ENCODE measurements around the gene BTBD16.

The BTBD16 gene

GRCh38 chr10:122379041-122379440, 107.9 kb downstream of the BTBD16 start:
- H3K9ac ChIP-seq, result no peak overlapping the region
- H3K4me2 ChIP-seq, result no peak overlapping the region
- H3K27me3 ChIP-seq, result peaks cover 0 to 21% (median 5%) of the 10 kb centered on the region in 11 experiments; a peak in 8 of 22 replicates
- H3K9me3 ChIP-seq (replicated peaks in 1 of 11), result peaks cover 0 to 20% (median 5%) of the 10 kb centered on the region in 11 experiments; a peak in 6 of 22 replicates
- H3K4me1 ChIP-seq, result peaks cover 5 to 16% (median 11%) of the 10 kb centered on the region in 10 experiments; a peak in 18 of 20 replicates
- no peak for TF ChIP-seq Cebpa-rat (IDR thresholded peaks at IDR 0.05)
- H3K27ac ChIP-seq, result no peak overlapping the region
- H3K36me3 ChIP-seq, result peaks cover 0 to 9% (median 0%) of the 10 kb centered on the region in 11 experiments; a peak in 3 of 22 replicates
- H3K4me3 ChIP-seq, result no peak overlapping the region
- H4K20me1 ChIP-seq, result peaks cover 0 to 66% (median 3%) of the 10 kb centered on the region in 11 experiments; a peak in 5 of 22 replicates

- no peak for TF ChIP-seq Cebpa-rat (IDR thresholded peaks at IDR 0.05)
- Histone ChIP-seq H3K36me3 (peaks cover 0 to 9% (median 0%) of the 10 kb centered on the region in 11 experiments; a peak in 3 of 22 replicates), H3K27me3 (peaks cover 0 to 21% (median 5%) of the 10 kb centered on the region in 11 experiments; a peak in 7 of 22 replicates), H3K4me2 (no peak overlapping the region), H3K4me1 (peaks cover 5 to 16% (median 10%) of the 10 kb centered on the region in 10 experiments; a peak in 18 of 20 replicates), H3K9ac (no peak overlapping the region), H4K20me1 (peaks cover 0 to 70% (median 3%) of the 10 kb centered on the region in 11 experiments; a peak in 5 of 22 replicates), H3K27ac (no peak overlapping the region), H3K4me3 (no peak overlapping the region), H3K9me3 (replicated peaks in 1 of 11) (peaks cover 0 to 20% (median 5%) of the 10 kb centered on the region in 11 experiments; a peak in 6 of 22 replicates)
Observed at GRCh38 chr10:122379537-122379936, 108.4 kb downstream of the BTBD16 start.

- Histone ChIP-seq H3K9ac (no peak overlapping the region), H4K20me1 (peaks cover 0 to 80% (median 3%) of the 10 kb centered on the region in 11 experiments; a peak in 5 of 22 replicates), H3K27ac (no peak overlapping the region), H3K4me2 (no peak overlapping the region), H3K9me3 (replicated peaks in 1 of 11) (peaks cover 0 to 20% (median 5%) of the 10 kb centered on the region in 11 experiments; a peak in 6 of 22 replicates), H3K4me3 (no peak overlapping the region), H3K36me3 (peaks cover 0 to 9% (median 0%) of the 10 kb centered on the region in 11 experiments; a peak in 3 of 22 replicates), H3K4me1 (peaks cover 3 to 10% (median 4%) of the 10 kb centered on the region in 10 experiments; a peak in 17 of 20 replicates), H3K27me3 (peaks cover 0 to 19% (median 5%) of the 10 kb centered on the region in 11 experiments; a peak in 7 of 22 replicates)
- TF ChIP-seq Cebpa-rat (IDR thresholded peaks at IDR 0.05), result no peak
Observed at GRCh38 chr10:122380703-122381102, 109.6 kb downstream of the BTBD16 start.

GRCh38 chr10:122381680-122382079, 110.6 kb downstream of the BTBD16 start:
- no peak overlapping the region for H3K27ac ChIP-seq
- TF ChIP-seq Cebpa-rat (IDR thresholded peaks at IDR 0.05), result no peak
- no peak overlapping the region for H3K4me2 ChIP-seq
- no peaks in the 10 kb centered on the region for H3K4me1 ChIP-seq
- no peak overlapping the region for H3K9ac ChIP-seq
- peaks cover 0 to 9% (median 0%) of the 10 kb centered on the region in 11 experiments; a peak in 3 of 22 replicates for H3K36me3 ChIP-seq
- H3K4me3 ChIP-seq, result no peak overlapping the region
- peaks cover 0 to 80% (median 0%) of the 10 kb centered on the region in 11 experiments; a peak in 4 of 22 replicates for H4K20me1 ChIP-seq
- peaks cover 0 to 12% (median 2%) of the 10 kb centered on the region in 11 experiments; a peak in 7 of 22 replicates for H3K27me3 ChIP-seq
- peaks cover 0 to 20% (median 5%) of the 10 kb centered on the region in 11 experiments; a peak in 6 of 22 replicates for H3K9me3 ChIP-seq (replicated peaks in 1 of 11)

GRCh38 chr10:122386514-122386913, 115.4 kb downstream of the BTBD16 start:
- no peak for TF ChIP-seq Cebpa-rat (IDR thresholded peaks at IDR 0.05)
- no peaks in the 10 kb centered on the region for H3K27me3 ChIP-seq
- H3K9ac ChIP-seq, result no peak overlapping the region
- no peak overlapping the region for H3K27ac ChIP-seq
- peaks cover 0 to 10% (median 3%) of the 10 kb centered on the region in 10 experiments; a peak in 7 of 20 replicates for H3K4me1 ChIP-seq
- peaks cover 0 to 59% (median 0%) of the 10 kb centered on the region in 11 experiments; a peak in 6 of 22 replicates for H4K20me1 ChIP-seq
- H3K4me2 ChIP-seq, result no peak overlapping the region
- no peak overlapping the region for H3K4me3 ChIP-seq
- H3K36me3 ChIP-seq, result no peaks in the 10 kb centered on the region
- H3K9me3 ChIP-seq (replicated peaks in 1 of 11), result peaks cover 0 to 5% (median 0%) of the 10 kb centered on the region in 11 experiments; a peak in 3 of 22 replicates

GRCh38 chr10:122387572-122387971, 116.5 kb downstream of the BTBD16 start:
- no peak for TF ChIP-seq Cebpa-rat (IDR thresholded peaks at IDR 0.05)
- no peak overlapping the region for H3K9ac ChIP-seq
- peaks cover 0 to 57% (median 0%) of the 10 kb centered on the region in 11 experiments; a peak in 6 of 22 replicates for H4K20me1 ChIP-seq
- H3K9me3 ChIP-seq (replicated peaks in 1 of 11), result peaks cover 0 to 5% (median 0%) of the 10 kb centered on the region in 11 experiments; a peak in 2 of 22 replicates
- H3K36me3 ChIP-seq, result no peaks in the 10 kb centered on the region
- H3K4me3 ChIP-seq, result no peak overlapping the region
- no peak overlapping the region for H3K27ac ChIP-seq
- no peaks in the 10 kb centered on the region for H3K27me3 ChIP-seq
- H3K4me1 ChIP-seq, result peaks cover 0 to 16% (median 3%) of the 10 kb centered on the region in 10 experiments; a peak in 7 of 20 replicates
- H3K4me2 ChIP-seq, result no peak overlapping the region
